HEK293T (cell line): ENCODE results near the gene CCT5.

Experiments used
- CTCF ChIA-PET: fragments of 350-600 bp; formaldehyde crosslinking; extraction: SDS; loops from one replicate; lab custom pipeline; 2021; ENCODE audit warnings: antibody characterized with exemption, inconsistent platforms; lab: Yijun Ruan, JAX
- POLR2A ChIA-PET: fragments of 350-600 bp; formaldehyde crosslinking; extraction: SDS; loops from one replicate; lab custom pipeline; 2020; ENCODE audit warnings: antibody characterized with exemption, inconsistent platforms; lab: Yijun Ruan, JAX
- DNase-seq: peaks from one replicate; pipeline ENCODE4 v3.0.0; 2012; ENCODE audit warnings: mixed read lengths; ENCODE audit errors: extremely low spot score
- ARNT ChIP-seq: fragments of 450-650 bp; IDR thresholded peaks from 2 replicates; pipeline ENCODE4 v1.6.1; 2017; ENCODE audit warnings: mild to moderate bottlenecking
- BHLHE40 ChIP-seq: fragments of 450-650 bp; IDR thresholded peaks from 2 replicates; pipeline ENCODE4 v1.6.1; 2016; ENCODE audit warnings: mild to moderate bottlenecking, moderate library complexity, borderline replicate concordance
- CTBP1 ChIP-seq: fragments of 450-650 bp; IDR thresholded peaks from 2 replicates; pipeline ENCODE4 v1.6.1; 2016; ENCODE audit warnings: borderline replicate concordance
- ELF4 ChIP-seq: fragments of 450-650 bp; IDR thresholded peaks from 2 replicates; pipeline ENCODE4 v1.6.1; 2017; ENCODE audit warnings: antibody characterized with exemption
- FOXA1 ChIP-seq: fragments of 450-650 bp; IDR thresholded peaks from 2 replicates; pipeline ENCODE4 v1.6.1; 2016; ENCODE audit warnings: mild to moderate bottlenecking
- FOXK2 ChIP-seq: fragments of 450-650 bp; IDR thresholded peaks from 2 replicates; pipeline ENCODE4 v1.6.1; 2016; ENCODE audit warnings: mild to moderate bottlenecking
- FOXM1 ChIP-seq: fragments of 450-650 bp; IDR thresholded peaks from 2 replicates; pipeline ENCODE4 v1.6.1; 2017; ENCODE audit warnings: mild to moderate bottlenecking, borderline replicate concordance
- HDGF ChIP-seq: fragments of 450-650 bp; IDR thresholded peaks from 2 replicates; pipeline ENCODE4 v1.6.1; 2017; ENCODE audit warnings: antibody characterized with exemption, borderline replicate concordance
- L3MBTL2 ChIP-seq: fragments of 450-650 bp; conservative IDR thresholded peaks from 2 replicates; pipeline ENCODE4 v1.6.1; 2016; ENCODE audit warnings: mild to moderate bottlenecking
- LEF1 ChIP-seq: fragments of 450-650 bp; IDR thresholded peaks from 2 replicates; pipeline ENCODE4 v1.6.1; 2017; ENCODE audit warnings: mild to moderate bottlenecking, borderline replicate concordance
- NFRKB ChIP-seq: fragments of 450-650 bp; IDR thresholded peaks from 2 replicates; pipeline ENCODE4 v1.6.1; 2016; ENCODE audit warnings: mild to moderate bottlenecking, moderate library complexity
- SP1 ChIP-seq: fragments of 450-650 bp; IDR thresholded peaks from 2 replicates; pipeline ENCODE4 v1.6.1; 2017
- SUZ12 ChIP-seq: fragments of 450-650 bp; IDR thresholded peaks from 2 replicates; pipeline ENCODE4 v1.6.1; 2016; ENCODE audit warnings: mild to moderate bottlenecking
- TARDBP ChIP-seq: fragments of 450-650 bp; IDR thresholded peaks from 2 replicates; pipeline ENCODE4 v1.6.1; 2016
- ZNF384 ChIP-seq: fragments of 450-650 bp; IDR thresholded peaks from 2 replicates; pipeline ENCODE4 v1.6.1; 2016
- TF ChIP-seq, protein P1 (sequence below): fragments of 450-650 bp; IDR thresholded peaks from 2 replicates; pipeline ENCODE4 v1.6.1; 2016

Gene CCT5

DNA sequence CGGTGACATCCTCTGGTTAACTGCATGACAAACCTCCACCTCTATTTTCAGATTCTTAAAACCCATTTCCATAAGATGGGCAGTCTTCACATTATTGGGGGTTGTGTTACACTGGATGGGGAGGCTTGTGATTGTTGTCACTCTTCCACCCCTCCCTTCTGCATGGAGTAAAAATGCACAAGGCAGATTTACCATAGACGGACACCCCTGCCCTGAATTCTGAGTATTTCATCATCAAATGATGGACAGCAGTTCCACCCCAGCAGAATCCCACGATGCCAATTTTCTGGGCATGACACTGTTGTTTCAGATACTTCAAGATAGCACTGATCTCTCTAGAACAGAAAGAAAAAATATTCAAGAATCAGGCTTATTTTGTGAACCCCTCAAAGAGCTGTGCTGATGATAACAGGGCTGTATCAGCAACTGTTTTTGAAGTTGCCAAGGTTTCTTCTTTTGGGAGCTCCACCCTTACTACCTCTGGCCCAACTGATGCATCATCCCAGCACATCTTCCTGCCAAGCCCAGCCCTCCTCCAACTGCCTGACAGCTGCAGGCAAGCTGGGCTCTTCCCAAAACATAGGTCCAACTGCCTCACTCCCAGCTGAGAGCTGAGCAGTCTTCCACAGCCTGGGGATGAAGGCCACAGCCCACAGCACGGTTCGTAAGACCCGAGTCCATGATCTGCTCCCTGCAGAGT, 36.2 kb downstream of the CCT5 start:
- CTCF ChIA-PET = no interaction called here
- TF ChIP-seq BHLHE40 = no peak
- TF ChIP-seq ARNT = no peak
- TF ChIP-seq HDGF = no peak
- TF ChIP-seq ELF4 = no peak
- no peak for TF ChIP-seq L3MBTL2
- TF ChIP-seq FOXM1 = no peak
- no peak for TF ChIP-seq CTBP1
- no peak for TF ChIP-seq SUZ12
- no peak for DNase-seq
- POLR2A ChIA-PET = no interaction called here

DNA sequence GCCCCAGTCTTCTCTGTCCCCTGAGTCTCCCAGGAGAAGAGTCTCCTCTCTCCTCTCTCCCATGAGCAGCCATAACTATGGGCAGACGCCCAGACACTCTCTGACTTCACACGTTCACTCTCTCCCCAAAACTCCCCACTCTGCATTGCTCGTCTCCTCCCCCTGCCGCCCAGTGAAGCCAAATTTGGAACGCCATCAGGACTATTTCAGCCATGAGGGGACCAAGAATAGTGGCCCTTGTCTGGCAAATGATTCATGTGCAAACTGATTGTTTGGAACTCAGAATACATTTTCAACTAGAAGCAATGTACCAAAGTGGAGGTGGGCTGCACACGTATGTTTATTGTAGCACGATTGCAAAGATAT, 36.8 kb downstream of the CCT5 start:
- ChIA-PET POLR2A (no interaction called here), CTCF (no interaction called here)
- DNase-seq = no peak
- no peak for TF ChIP-seq NFRKB
- TF ChIP-seq FOXM1 = no peak
- TF ChIP-seq, protein P1, sequence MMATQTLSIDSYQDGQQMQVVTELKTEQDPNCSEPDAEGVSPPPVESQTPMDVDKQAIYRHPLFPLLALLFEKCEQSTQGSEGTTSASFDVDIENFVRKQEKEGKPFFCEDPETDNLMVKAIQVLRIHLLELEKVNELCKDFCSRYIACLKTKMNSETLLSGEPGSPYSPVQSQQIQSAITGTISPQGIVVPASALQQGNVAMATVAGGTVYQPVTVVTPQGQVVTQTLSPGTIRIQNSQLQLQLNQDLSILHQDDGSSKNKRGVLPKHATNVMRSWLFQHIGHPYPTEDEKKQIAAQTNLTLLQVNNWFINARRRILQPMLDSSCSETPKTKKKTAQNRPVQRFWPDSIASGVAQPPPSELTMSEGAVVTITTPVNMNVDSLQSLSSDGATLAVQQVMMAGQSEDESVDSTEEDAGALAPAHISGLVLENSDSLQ = no peak
- no peak for TF ChIP-seq ELF4
- no peak for TF ChIP-seq TARDBP
- TF ChIP-seq CTBP1 = no peak
- no peak for TF ChIP-seq L3MBTL2
- no peak for TF ChIP-seq SUZ12
- TF ChIP-seq LEF1 = no peak
- TF ChIP-seq ARNT = no peak
- no peak for TF ChIP-seq BHLHE40
- TF ChIP-seq FOXK2 = no peak
- TF ChIP-seq ZNF384 = no peak
- no peak for TF ChIP-seq SP1
- TF ChIP-seq FOXA1 = no peak
- no peak for TF ChIP-seq HDGF

DNA sequence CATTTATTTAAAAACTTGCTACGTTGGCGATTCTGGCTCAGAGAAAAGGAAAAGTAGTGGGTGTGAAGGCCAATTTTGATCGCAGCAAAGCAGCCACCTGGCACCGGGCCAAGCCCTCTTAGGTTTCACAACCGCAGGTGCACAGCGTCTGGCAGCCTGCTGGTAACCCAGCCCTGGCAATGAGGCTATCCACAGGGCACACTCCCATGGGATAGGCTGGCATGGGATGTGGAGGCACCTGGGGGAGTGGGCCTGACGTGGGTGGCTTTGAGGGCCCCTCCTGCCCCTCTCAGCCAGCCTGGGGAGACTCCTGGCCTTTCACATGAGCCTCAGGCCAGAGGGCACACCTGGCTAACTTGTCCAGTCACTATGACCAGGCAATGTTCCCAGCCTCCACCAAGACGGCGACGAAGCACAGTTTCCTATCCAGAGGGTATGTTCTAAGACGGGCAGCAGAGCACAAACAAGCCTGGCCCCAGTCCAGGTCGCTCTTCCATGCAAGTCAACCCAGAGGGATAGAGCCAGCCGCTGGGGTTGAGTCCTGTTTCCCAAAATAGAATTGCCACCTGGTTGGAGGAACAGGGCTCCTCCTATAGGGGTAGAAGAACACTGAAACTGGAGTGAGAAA, 38.6 kb downstream of the CCT5 start:
- ChIA-PET POLR2A (interaction anchor here (1.1 kb wide), 2 partner anchors 65 kb away, joined by 4 read pairs; partner anchors contain the start of gene MARCHF6), CTCF (interaction anchor here (0.6 kb wide), 1 partner anchor 70 kb away, joined by 3 read pairs; no protein-coding TSS in a partner anchor)
- TF ChIP-seq CTBP1 (no peak), FOXM1 (no peak), SP1 (no peak)
- TF ChIP-seq, protein P1 = no peak
- DNase-seq = peak; percentile 39

DNA sequence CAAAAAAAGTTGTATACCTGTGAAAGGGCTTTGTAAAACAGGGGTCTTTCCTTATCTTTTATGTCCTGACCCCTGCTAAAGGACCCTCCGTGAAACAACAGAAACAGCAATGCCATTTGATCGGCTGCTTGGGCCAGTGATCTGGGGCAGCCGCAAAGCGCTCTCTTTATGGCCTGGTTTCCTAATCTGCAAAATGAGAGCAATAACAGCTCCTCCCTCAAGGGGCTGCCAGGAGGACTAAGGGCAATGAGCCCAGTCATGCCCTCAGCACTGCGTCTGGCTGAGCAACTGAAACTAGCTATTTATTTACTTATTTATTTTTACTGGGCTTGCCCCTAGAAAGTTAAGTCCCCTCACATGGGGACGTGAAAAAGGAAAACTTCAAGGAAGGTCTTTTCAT, 39.3 kb downstream of the CCT5 start:
- TF ChIP-seq HDGF (no peak), CTBP1 (no peak), SUZ12 (no peak), SP1 (no peak), TARDBP (no peak), L3MBTL2 (no peak), ZNF384 (no peak), NFRKB (no peak), LEF1 (no peak), FOXA1 (no peak), ELF4 (no peak), BHLHE40 (no peak)
- no peak for DNase-seq
- ChIA-PET POLR2A (interaction anchor here (1.1 kb wide), 1 partner anchor 64 kb away, joined by 4 read pairs; the partner anchor contains the start of gene MARCHF6), CTCF (interaction anchor here (0.6 kb wide), 1 partner anchor 69 kb away, joined by 3 read pairs; no protein-coding TSS in a partner anchor)

DNA sequence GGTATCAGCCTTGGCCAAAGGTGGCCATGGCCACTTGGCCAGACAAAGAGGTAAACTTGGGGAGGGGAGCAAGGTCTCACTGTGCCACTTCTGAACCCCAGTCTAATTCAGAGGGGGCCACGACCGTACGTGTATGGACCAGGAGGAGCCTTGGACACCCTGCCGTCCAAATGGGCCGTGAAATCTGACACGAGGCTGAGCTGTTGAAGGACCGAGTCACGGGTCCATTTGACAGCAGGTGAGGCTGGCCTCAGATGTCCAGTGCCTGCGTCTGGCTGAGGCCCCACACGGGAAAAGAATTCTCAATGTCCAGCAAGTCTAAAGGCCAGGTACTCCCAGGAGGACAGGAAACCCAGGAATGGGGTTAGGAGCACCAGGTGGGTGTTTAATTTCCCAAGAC, 39.9 kb downstream of the CCT5 start:
- ChIA-PET POLR2A (interaction anchor here (1.1 kb wide), 1 partner anchor 64 kb away, joined by 4 read pairs; the partner anchor contains the start of gene MARCHF6), CTCF (interaction anchor here (0.6 kb wide), 1 partner anchor 15 kb away, joined by 3 read pairs; no protein-coding TSS in a partner anchor)
- TF ChIP-seq L3MBTL2 = no peak
- no peak for DNase-seq

DNA sequence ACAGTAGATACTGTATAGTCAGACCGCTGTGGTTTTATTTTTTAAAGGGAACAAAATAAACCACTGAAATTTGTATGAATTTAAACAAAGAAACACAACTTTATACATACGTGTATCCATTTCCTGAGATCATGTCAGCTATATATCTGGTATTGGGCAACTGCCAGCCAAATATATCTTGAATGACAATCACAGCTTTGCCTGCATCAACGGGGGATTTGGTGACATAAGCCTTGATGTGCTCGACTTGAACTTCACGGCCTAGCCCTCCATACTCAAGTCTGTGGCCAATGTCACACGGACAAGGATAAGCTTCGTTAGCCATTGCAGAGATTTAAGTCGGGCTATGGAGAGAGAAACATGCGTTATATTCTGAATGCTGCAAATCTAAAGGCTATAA, 40.4 kb downstream of the CCT5 start:
- DNase-seq = no peak
- CTCF ChIA-PET = interaction anchor here (0.6 kb wide), 1 partner anchor 14 kb away, joined by 3 read pairs; no protein-coding TSS in a partner anchor
- TF ChIP-seq, protein P1 = no peak
- no peak for TF ChIP-seq ZNF384
- no peak for TF ChIP-seq SUZ12
- no peak for TF ChIP-seq SP1
- no peak for TF ChIP-seq CTBP1
- no peak for TF ChIP-seq FOXK2
- TF ChIP-seq FOXM1 = no peak
- TF ChIP-seq BHLHE40 = no peak
- TF ChIP-seq FOXA1 = no peak
- no peak for TF ChIP-seq HDGF
- TF ChIP-seq TARDBP = no peak
- POLR2A ChIA-PET = no interaction called here
